AML-193 (cell line): Measurements from ENCODE around the gene ZNF444.

Source experiments
- DNase-seq, 2 experiments: peaks; one replicate each; lab custom pipeline; 2025; lab: John Stamatoyannopoulos, UW

Gene ZNF444

GRCh38 chr19:56123266-56123891 is 17.7 kb upstream of the ZNF444 start:
- DNase-seq: no peak

- no peak for DNase-seq
Observed at GRCh38 chr19:56124578-56124977, 16.5 kb upstream of the ZNF444 start.

- no peak for DNase-seq
Observed at GRCh38 chr19:56125806-56126590, 15.1 kb upstream of the ZNF444 start.

- DNase-seq: no peak
Observed at GRCh38 chr19:56126983-56127780, 13.9 kb upstream of the ZNF444 start.

- no peak for DNase-seq
Observed at GRCh38 chr19:56130006-56130405, 11.1 kb upstream of the ZNF444 start.

GRCh38 chr19:56131651-56132050 is 9.4 kb upstream of the ZNF444 start:
- DNase-seq: no peak

GRCh38 chr19:56132316-56132822 is 8.7 kb upstream of the ZNF444 start:
- DNase-seq: no peak

GRCh38 chr19:56133858-56134653 is 7.0 kb upstream of the ZNF444 start:
- no peak for DNase-seq

GRCh38 chr19:56134654-56134921 is 6.5 kb upstream of the ZNF444 start:
- no peak for DNase-seq

- no peak for DNase-seq
Observed at GRCh38 chr19:56136362-56136761, 4.7 kb upstream of the ZNF444 start.

- DNase-seq: no peak
Observed at GRCh38 chr19:56137405-56137804, 3.7 kb upstream of the ZNF444 start.

- DNase-seq: peak; percentile 25 to 37
Observed at GRCh38 chr19:56138069-56138468, 3.0 kb upstream of the ZNF444 start.

GRCh38 chr19:56139847-56140582 is 1.1 kb upstream of the ZNF444 start:
- no peak for DNase-seq

- DNase-seq: no peak
Observed at GRCh38 chr19:56141417-56141993, 418 bp downstream of the ZNF444 start.

GRCh38 chr19:56142087-56142787 is 1.1 kb downstream of the ZNF444 start:
- DNase-seq: no peak

GRCh38 chr19:56142897-56143434 is 1.9 kb downstream of the ZNF444 start:
- DNase-seq: no peak

GRCh38 chr19:56144376-56144775 is 3.3 kb downstream of the ZNF444 start:
- DNase-seq: no peak

GRCh38 chr19:56144831-56145230 is 3.7 kb downstream of the ZNF444 start:
- DNase-seq: no peak

GRCh38 chr19:56145698-56146097 is 4.6 kb downstream of the ZNF444 start:
- no peak for DNase-seq

GRCh38 chr19:56146904-56147303 is 5.8 kb downstream of the ZNF444 start:
- no peak for DNase-seq
